Putamen (tissue), 1 donor: ENCODE results near the gene C1QB.
"Not testable (repeated sequence)": the region's sequence is repeated elsewhere in the genome, so short reads cannot be mapped to it uniquely, and the experiment has no call there.

Source experiments
- DNase-seq: peaks from one replicate; pipeline ENCODE4 v3.0.0-alpha.2; 2016; ENCODE audit warnings: low spot score

The C1QB gene

DNA sequence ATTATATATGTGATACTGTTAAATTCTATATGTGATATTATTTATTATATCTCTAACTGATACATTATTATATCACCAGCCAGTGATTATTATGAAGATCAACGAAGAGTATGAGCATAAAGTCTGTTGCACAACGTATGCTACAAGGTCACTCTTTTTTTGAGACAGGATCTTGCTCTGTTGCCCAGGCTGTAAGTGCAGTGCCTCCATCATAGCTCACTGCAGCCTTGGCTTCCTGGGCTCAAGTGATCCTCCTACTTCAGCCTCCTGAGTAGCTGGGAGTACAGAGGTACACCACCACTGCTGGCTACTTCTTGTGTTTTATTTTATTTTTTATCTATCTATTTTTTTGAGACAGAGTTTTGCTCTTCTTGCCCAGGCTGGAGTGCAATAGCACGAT lies 43.6 kb downstream of the C1QB start:
- DNase-seq: no peak

GRCh38 chr1:22697980-22698379 lies 44.9 kb downstream of the C1QB start:
- DNase-seq: no peak

DNA sequence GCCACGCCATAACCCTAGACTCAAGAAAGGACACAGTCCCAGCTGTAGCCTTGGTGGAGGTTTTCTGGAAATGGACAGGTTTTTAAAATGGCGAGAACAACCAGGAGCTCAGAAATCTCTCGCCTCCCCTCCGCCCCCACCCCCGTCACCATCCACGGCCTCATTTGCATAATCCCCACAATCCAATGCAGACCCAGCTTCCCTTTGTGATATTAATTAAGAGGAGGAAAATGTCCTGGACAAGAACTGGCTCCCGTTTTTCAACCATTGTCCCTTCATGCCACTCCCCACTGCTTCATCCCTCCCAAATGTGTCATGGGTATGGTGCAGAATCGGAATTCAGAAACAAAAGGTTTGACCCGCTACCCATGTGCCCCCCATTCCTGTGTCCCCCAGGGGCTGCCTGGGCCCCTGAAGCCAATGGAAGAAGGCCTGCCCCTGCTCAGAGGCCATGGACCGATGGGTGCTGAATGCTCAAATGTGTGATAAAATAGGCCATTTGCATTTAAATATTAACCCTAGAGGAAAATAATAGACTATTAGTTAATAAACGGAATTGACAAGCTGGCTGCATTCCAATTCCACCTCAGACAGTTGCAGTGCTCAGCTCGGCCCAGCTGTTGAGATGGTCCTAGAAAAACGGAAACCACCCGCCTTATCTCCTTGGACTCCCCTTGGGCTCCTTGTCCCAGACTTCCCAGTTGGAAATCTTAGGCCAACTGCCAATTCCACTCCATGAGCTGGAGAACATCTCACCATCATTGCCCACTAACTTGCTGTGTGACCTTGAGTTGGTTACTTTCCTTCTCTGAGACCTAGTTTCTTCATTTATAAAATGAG lies 46.9 kb downstream of the C1QB start:
- DNase-seq: no peak

DNA sequence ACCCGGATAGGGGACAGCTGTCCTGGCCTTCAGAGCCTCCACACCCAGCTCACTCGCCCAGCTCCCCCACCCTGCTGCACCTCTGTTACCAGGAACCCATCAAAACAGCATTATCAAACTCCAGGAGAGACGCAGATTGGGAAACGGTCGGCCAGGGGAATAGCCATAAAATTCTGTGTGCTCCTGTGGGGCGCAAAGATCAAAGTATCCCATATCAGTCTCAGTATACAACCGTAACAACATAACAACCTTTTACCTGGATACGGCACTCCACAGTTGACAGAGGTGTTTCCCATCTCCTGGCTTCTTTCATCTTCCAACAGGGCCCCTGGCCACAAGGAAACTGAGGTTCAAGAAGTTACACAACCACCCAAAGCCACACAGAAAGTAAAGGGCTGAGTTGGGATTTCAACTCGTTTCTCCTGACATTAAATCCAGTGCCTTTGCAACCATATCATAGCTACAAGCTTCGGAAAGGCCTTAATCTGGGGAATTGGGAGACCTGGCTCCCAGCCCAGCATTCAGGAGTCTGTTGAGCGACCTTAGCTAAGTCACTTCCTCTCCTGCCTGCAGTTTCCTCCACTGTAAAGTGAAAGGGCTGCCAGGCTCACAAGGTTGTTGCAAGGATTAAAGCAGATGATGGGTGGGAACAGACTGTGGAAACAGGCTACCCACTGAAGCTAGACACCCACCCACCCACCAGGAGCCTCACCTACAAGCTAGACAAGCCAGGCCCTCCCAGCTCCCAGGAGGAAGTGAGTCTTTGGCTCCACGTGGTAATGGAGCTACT lies 49.5 kb downstream of the C1QB start:
- no peak for DNase-seq

DNA sequence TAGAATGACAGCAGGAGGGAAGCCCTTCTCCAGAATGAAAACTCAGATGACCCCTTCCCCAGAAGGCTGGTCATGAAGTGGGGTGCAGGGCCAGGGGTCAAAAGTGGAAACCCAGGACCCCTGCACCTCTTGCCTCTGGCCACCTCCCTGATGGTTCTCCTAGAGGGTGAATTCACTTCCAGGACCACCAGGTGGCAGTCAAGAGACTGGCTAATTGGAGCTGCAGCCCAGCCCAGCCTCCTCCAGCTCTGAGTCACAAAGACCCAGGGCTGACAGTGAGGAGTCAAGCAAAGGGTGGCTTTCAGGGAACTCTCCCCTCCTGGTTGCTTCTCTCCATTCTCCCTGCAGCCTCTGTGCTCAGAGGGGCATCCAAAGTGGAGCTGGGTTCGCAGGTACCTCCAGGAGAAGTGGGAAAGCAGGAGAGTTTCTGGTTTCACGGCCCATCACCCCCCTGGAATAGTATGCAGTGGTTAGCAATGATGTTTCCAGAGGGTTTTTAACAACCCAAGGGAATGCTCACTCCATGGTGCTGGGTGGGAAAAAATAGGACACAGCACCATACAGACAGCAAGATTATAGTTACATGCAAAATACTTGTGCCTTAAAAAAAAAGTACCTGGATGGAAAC lies 51.5 kb downstream of the C1QB start:
- peak; percentile 86 for DNase-seq

DNA sequence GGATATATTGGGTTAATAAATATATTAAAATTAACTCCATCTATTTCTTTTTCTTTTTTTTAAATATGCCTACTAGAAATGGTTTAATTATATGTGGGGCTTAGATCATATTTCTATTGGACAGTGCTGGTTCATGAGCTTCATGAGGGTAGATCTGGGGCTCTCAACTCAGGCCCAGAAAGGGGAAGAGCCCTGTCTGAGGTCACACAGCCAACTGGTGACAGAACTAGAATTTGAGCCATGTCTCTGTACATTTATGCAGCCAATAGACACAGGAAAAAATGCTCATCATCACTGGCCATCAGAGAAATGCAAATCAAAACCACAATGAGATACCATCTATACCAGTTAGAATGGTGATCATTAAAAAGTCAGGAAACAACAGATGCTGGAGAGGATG lies 52.5 kb downstream of the C1QB start:
- DNase-seq: no peak

- DNase-seq: not testable (repeated sequence)
Observed at GRCh38 chr1:22706100-22706499, 53.1 kb downstream of the C1QB start.

- DNase-seq: no peak
Observed at GRCh38 chr1:22708777-22709176, 55.7 kb downstream of the C1QB start.

GRCh38 chr1:22709227-22709626 lies 56.2 kb downstream of the C1QB start:
- no peak for DNase-seq

DNA sequence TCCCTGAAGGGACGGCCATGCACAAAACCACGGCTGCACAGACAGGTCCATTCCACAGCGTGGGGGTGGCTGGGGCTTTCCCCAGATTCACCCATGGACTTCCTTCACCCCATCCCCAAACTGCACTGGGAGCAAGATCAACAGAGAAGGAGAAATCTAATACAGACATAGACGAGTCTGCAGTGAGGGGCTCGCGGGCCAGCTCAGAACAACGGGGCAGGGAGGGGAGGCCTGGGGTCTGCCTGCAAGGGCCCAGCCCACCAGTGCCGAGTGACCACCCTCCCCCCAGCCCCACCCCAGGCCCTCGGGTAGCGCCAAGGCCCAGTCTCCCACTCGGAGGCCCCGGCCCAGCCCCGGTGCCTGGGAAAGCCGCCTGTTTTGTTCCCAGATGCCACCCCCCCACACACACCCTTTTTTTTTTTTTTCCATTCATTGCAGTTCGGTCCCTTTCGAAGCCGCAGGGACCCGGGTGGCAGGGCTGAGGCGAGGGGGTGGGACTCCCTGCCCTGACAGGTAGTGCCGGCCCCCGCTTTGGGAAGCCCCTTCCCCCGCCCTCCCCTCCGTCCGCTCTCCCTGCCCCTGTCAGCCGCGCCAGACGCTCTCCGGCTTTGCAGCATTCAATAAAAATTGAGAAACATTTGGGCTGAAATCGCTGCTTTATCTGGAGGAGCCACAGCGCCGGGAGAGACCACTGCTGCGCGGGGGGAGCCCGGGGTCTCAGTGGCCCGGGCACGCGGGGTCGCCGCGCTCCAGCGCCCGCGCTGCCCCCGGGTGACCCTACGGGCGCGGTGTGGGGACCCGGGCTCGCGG lies 57.1 kb downstream of the C1QB start:
- DNase-seq: peak; percentile 53

DNA sequence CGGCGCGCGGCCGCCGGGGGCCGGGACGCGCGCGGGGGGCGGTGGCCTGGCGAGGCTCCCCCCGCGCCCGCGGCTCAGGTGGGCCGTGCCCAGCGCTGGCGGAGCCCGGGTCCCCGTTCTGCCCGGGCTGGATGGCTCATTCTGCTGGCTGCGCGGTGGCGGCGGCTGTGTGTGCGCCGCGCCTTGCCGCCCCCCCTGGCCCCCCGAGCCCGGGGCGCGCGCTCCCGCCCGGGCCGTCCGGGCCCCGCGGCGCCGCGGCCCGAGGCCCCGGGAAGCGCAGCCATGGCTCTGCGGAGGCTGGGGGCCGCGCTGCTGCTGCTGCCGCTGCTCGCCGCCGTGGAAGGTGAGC lies 57.6 kb downstream of the C1QB start, which contains the start of gene EPHB2:
TSS of gene EPHB2 (plus strand) at position 139 of the 349 bp plus-strand sequence. CDS start at position 283, 144 bp downstream.
- peak; percentile 45 for DNase-seq

GRCh38 chr1:22711071-22711470 lies 58.0 kb downstream of the C1QB start:
- DNase-seq: no peak
